Stimulated activated CD4-positive, alpha-beta T cell treated with anti-CD3 and anti-CD28 coated beads, Interleukin-15, amount 100 ng/mL, for 48 hours (primary cell): Measurements from ENCODE around the gene CDCA7.
"Not testable (repeated sequence)": the region's sequence is repeated elsewhere in the genome, so short reads cannot be mapped to it uniquely, and the experiment has no call there.

Experiments
- DNase-seq, 2 donors: peaks; one replicate each; pipeline ENCODE4 v3.0.0-alpha.2; 2020; ENCODE audit warnings: low read depth in 2 of 2

The CDCA7 gene

DNA sequence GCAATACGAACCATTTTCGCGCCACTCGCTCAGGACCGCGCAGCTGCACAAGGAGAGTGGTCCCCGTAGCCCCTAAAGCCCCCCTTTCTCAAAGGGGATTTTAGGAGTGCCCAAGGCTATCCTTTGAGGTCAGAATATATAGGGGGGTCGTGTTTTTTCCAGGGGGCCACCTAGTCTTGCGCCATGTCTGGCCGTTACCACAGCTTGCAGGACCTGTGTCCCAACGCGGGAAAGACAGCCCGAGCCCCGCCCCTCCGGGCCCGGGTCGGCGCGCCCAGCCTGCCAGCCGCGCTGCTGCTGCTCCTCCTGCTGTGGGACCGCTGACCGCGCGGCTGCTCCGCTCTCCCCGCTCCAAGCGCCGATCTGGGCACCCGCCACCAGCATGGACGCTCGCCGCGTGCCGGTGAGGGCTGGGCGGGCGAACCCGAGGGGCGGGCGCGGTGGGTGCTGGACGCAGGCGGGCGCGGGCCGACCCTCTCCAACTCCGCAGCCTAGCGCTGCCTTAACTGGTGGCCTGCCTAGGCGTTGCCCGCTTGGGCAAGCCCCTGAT is at the start of gene CDCA7:
TSS of gene CDCA7 (plus strand) at position 291 of the 550 bp plus-strand sequence. CDS start at position 383, 92 bp downstream.
- DNase-seq: peak; percentile 62 to 65

DNA sequence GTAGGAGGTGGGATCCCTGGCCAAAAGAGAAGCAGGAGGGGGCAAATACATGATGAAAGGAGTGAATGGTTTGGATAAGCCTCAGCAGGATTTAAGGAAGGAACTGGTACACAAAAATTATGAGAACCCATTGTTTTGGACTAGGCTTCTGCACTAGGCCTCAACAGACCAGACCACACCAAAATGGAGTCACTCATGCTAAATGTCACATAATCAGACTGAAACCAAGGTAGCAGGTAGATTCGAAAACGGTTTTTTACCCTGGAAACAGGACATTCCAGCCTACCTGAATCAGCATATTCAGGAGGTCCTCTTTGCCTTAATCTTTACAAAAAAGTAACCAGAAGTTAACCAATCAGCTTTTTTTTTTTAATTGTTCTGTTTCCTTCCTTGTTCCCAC is 49.4 kb upstream of the CDCA7 start:
- DNase-seq: no peak

DNA sequence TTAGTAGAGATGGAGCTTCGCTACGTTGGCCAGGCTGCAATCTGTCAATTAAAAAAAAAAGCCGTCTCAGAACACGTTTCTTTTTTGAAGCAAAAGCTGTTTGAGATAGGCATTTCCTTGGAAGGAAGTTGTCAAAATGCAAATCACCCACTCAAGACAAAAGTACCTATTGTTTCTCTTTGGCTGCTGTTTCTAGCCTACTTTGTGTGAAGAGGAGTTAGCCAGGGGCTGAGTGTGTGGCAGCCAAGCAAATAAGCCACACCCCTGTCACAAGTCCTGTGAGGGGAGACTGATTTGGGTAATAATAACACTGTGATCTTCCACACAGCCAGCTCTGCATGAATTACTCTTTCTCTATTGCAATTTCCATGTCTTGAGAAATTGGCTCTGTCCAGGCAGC is 47.4 kb upstream of the CDCA7 start:
- no peak for DNase-seq

DNA sequence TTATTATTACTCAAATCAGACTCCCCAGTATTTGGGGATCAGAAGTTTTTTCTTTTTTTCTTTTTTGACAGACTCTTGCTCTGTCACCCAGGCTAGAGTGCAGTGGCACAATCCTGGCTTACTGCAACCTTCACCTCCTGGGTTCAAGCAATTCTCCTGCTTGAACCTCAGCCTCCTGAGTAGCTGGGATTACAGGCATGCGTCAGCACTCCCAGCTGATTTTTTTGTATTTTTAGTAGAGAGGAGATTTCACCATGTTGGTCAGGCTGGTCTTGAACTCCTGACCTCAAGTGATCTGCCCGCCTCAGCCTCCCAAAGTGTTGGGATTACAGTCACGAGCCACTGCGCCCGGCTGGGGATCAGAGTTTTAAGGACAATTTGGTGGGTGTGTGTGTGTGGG is 45.3 kb upstream of the CDCA7 start:
- DNase-seq: not testable (repeated sequence)

DNA sequence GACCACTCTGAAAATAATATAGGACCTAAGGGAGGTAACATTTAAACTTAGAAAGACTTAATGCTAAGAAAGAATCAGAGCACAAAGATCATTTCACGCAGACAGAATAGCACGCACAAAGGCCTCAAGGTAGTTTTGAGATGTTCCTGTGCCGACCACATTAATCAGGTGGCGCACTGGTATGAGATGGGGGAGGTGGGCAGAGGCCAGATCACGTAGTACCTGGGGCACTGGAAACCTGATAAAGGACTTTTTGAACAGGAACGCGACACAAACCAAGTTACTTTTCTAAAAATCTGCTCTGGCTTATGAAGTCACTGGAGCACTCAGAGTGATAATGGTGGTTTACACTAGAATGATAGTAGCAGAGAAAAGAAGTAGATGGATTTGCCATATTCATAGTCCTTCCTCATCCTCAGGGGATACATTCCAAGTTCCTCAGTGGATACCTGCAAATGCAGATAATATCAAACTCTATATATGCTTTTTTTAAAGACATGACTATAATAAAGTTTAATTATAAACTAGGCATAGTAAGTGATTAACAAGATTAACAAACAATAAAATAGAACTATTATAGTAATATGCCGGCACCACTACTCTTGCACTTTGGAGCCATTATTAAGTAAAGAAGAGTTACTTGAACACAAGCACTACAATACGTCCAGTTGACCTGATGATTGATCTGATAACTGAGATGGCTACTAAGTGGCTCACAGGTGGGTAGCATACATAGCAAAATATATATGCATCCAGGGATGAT is 42.6 kb upstream of the CDCA7 start:
- DNase-seq: no peak

DNA sequence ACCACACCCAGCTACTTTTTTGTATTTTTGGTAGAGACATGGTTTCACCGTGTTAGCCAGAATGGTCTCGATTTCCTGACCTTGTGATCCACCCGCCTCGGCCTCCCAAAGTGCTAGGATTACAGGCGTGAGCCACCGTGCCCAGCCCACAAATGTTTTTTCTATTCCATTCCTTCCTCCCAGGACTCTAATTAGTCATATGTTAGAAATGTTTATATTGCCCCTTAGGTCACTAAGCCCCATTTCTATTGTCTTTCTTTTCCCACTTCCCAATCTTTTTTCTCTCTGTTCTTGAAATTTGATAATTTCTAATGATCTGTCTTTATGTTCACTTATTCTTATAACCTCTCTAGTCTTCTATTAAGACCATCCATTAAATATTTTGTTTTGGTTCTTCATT is 31.3 kb upstream of the CDCA7 start:
- DNase-seq: no peak

DNA sequence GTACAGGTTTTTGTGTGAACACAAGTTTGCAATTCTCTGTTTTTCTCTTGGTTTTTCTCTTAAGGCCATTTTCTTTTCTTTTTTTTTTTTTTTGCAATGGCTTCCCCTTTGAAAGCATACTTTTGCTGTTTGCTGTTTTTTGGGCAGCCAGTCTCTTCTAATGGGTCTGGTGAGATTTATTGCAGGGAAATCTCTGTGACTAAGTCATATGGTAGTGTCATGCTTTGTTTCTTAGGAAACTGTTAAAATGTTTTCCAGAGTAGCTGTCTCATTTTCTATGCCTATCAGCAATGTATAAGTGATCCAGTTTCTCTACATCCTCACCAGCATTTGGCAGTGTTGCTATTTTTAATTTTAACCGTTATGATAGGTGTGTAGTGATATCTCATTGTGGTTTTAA is 27.9 kb upstream of the CDCA7 start:
- no peak for DNase-seq

DNA sequence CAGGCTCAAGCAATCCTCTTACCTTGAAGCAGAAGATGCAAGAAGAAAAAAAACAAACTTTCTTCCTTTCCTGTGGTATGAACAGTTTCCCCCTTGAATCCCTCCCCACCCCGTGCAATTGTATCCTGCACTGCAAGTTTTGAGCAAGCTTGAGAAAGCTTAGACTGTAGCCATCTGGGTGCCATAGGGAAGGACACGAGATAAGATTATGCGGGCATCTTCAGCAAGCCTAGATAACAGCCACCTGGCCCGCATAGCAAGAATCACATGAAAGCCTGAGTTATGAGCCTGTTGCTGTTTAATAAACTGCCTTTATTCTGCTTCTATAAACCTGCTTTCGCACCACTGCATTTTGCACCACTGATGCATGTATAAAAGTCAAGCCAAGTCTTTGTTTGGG is 27.3 kb upstream of the CDCA7 start:
- no peak for DNase-seq

DNA sequence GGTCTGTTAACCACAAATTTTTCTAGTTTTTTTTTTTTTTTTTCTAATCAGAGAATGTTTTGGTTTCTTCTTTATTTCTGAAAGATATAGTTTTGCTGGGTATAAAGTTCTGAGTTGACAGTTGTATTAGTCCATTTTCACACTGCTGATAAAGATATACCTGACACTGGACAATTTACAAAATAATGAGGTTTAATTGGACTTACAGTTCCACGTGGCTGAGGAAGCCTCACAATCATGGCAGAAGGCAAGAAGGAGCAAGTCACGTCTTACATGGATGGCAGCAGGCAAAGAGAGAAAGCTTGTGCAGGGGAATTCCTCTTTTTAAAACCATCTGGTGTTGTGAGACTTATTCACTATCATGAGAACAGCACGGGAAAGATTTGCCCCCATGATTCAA is 21.7 kb upstream of the CDCA7 start:
- DNase-seq: not testable (repeated sequence)

DNA sequence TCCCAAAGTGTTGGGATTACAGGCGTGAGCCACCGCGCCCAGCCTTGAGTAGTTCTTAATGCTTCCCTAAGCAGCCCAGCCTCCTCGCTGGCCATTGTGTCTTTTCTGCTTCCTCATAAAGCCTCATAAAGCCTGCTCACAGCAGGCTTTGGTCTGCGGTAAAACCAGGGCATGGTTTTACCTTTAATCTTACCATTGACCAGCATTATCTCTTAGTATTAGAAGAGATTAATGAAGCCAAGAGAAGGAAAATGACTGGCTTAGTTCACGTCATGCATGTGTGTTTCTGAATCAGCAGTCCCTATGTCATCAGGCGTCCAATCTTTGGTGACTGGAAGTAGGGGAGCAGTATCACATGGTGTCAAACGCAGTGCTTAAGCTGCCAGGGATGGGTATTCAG is 14.9 kb upstream of the CDCA7 start:
- no peak for DNase-seq

DNA sequence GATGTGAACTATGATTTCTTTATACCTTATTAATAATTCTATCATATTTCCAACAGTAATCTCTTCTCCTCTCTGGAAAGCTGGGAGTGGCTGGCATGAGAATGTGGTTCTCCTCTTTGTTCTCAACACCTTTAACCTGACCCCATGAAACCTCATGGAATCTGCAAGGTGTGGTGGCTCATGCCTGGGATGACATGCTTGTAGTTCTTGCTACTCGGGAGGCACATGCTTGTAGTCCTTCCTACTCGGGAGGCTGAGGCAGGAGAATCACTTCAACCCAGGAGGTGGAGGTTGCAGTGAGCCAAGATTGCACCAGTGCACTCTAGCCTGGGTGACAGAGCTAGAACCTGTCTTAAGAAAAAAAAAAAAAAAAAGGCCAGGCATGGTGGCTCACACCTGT is 10.8 kb upstream of the CDCA7 start:
- no peak for DNase-seq

DNA sequence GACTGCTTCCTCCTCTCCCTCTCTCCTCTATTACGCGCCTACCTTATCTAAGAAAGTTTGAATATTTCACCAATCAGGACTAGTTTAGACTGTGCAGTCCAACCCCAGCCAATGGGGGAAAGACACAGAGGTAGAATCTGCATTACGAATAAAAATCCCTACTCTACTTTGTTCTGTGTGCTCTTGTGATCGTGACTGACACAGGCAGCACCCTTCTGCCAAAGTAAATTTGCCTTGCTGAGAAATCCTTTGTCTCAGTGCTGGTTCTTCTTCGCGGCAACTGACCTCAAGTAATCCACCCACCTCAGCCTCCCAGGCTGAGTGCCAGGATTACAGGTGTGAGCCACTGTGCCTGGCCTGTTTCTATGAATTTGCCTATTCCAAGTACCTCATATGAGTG is 8.6 kb upstream of the CDCA7 start:
- DNase-seq: no peak

DNA sequence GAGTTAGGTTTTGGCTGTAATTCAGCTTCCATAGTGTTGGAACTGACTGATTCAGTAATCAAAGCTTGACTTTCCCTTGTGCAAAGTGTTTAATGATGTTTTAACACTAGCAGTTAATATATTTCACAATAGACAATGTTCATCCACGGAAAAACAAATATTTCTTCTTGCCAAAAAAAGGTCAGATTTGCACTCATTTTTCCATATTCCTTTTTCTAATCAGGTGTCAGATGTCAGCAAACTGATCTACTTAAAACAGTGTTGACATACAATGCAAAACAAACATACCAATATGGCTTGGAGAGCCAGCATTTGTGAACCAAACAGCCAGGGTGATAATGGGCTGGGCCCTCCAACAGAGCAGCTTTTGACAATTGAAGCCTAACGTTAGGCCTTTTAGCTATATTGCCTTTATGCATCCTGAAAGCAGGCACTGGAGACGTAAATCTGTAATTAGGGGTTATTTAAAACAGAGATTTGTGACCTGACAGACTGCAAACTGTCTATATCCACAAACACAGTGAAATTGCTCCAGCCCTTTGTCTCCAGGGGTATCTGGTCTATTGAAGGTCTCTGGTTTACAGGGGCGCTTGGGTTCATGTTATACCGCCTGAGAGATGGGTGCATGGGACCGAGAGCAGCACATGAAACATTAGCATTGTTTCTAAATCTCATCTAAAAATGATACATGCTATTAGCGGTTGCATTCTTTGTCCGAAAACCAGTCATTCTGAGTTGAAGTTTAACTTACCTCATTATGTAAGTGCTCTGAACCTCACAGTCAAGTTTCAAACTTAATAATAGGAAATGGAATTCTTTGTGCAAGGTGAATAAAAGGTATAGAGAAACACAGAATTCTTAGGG is 7.1 kb upstream of the CDCA7 start:
- DNase-seq: no peak

DNA sequence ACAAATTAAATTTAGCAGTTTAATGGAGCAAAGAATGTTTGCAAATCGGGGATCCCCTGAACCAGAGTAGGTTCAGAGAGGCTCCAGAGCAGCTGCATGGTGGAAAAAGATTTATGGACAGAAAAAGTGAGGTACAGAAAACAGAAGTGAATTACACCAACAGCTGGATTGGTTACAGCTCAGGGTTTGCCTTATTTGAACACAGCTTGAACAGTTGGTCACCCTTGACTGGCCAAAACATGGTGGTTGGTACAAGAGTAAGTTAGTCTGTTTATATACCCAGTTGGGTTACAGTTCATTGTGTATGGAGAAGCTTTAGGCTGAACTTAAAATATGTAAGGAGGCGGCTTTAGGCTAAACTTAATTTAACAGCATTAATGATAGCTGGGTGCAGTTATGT is 5.4 kb upstream of the CDCA7 start:
- DNase-seq: no peak

DNA sequence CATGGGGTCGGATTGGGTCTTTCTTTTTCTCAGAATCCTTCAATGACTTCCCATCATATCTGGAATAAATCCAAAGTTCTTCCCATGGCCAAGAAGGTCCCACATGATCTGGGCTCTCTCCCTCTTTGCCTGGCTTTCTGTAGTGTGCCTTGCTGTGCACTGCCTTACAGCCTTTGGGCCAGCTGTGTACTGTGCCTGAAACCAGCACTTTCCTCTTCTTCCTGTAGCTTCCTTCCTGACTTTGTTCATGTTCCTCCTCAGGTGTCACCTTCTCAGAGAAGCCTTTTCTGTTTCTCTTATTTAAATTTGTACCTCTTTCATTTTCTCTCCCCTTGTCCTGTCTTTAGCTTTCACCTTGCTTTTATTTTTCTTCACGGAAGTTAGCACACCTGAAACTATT is 4.3 kb upstream of the CDCA7 start:
- no peak for DNase-seq

DNA sequence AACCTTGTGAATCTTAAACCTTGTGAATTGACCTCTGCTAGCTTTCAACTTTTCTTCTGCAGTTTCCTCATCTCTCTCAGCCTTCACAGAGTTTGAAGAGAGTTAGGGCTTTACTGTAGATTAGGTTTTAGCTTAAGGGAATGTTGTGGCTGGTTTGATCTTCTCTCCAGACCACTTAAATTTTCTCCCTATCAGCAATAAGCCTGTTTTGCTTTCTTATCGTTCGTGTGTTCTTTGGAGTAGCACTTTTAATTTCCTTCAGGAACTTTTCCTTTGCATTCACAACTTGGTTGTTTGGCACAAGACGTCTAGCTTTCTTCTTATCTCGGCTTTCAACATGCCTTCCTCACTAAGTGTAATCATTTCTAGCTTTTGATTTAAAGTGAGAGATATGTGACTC is 2.8 kb upstream of the CDCA7 start:
- no peak for DNase-seq

DNA sequence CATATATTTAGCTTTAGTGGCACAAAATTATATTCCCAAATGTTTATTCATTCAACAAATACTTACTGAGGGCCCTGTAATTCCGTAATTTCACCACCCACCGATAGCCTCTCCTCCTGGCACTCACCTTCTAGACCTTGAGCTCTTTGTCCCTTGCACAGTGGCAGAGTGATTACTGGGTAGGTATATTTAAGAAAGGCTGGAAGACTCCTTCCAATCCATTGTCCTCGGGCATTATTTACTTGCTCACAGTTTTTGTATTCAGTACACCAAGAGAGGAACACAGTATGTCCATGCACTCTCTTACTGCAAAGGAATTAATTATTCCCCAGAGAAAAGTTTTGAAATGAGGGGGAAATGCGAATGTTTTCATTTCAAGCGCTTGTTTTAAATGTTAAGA is 1.1 kb upstream of the CDCA7 start:
- DNase-seq: no peak

DNA sequence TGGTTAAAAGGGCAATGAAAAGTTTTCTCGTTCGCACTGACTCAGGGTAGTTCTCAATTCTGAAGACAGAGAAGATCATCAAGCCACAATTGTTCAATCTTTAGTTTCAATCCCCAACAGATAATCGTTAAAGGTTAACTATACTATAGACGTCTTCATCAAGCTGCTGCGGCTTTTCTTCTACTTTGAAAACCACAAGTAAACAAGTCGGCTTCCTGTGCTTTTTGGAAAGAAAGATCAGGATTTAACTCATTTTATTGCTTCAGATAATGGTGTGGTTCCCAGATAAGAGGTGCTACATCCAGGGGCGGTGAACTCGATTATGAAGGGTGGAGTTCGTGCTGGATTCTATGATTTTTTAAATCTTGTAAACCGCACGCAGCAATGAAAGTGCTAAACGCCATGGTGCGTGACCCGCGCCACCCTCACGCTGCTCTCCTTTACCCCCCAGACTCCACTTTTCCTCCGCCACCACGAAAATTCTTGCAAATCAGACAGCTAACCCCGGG is 545 bp upstream of the CDCA7 start:
- peak in 1 of 2 donors; percentile 45 for DNase-seq

DNA sequence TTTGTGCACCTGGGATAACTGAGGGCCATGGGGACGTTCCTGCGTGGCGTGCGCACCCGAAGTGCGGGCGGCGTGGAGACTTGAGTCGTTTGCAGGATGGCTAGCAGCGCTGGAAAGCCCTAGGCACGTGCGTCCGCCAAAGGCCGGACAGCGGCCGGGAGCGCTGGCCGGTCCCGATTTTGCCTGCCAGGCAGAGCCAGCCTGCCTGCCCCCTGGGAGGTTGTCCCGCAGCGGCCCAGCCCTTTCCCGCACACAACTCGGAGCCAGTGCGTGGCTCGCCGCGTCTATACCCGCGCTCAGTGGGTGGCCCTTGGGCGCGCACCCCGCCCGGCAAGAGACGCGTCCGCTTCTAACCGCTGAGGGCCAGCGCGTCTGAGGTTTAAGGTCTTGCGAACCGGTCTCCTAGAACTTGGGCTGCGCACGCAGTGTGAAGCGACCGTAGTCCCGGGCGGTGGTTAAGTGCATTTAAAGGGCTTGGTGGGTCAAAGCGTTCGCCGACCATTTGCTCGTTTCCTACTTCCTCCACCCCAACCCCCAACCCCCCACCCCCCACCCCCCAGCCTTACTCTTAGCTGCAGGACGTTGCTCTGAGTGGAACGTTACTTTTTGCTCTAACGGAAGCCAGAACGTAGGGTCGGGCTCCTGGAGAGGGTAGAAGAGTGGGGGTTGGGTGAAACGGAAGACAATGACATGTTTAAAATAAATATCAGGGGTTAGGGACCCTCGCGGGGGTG is 627 bp downstream of the CDCA7 start:
- DNase-seq: peak; percentile 15 to 21

DNA sequence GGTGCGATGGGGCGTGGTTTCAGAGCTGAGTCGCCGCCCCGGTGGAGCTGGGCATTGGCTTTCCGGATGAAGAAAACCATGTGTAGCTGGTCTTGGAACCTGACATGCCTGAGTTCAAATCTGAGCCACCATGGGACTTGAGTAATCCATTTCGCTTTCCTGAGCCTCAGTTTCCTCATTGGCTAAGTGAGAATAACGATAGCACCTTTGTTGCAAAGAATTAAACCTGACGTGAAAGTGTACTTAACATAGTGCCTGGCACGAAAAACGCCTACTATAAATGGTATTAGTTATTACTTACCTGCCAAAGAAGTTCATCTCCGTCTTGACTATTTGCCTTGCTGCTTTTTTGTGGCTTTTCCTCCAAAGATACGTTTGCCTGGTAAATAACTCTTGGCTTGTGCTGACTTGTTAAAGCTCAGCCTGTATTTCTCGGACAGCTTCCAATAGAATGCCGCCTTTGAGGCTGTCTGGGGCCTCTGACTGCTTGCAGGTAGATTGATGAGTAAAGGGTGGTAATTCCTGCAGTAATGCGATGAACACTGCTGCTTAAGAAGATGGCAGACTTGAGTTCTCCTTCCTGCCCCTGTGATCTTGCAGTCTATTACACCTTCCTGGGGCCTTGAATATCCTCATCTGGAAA is 1.3 kb downstream of the CDCA7 start:
- DNase-seq: no peak

DNA sequence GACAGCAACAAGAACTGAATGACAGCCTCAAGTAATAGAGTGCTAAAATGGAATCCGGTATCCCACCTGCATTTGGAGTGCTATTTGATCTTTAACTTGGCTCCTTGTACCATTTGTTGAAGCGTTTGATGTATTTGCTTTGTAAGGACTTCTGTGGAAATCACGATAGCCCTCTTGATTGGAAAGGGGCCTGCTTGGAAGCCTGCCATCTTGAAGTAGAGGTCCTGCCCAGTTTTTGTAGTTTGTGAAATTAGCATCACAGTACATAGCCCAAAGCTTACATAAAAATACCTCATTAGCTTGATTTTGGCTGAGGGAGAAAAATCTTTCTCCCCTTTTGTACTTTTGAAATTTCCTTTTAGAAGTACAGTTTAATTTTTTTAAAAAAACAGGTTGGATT is 2.7 kb downstream of the CDCA7 start:
- DNase-seq: no peak
